Type B pancreatic cell (in vitro differentiated cells): ENCODE data around the gene VWA7. TPM values are rescaled to one million over a fixed set of nuclear protein-coding genes. Genes with fewer than 3 reads are reported as not detected.

ENCODE experiments used
- DNase-seq: peaks from one replicate; pipeline ENCODE4 v3.0.0; 2021; ENCODE audit warnings: mixed read lengths; ENCODE audit not compliant: unreplicated experiment; ENCODE audit errors: extremely low spot score
- H3K27ac Mint-ChIP-seq: 2 replicates; pipeline ENCODE4 v1.8.0; 2021; ENCODE audit warnings: mild to moderate bottlenecking, mixed read lengths
- H3K27me3 Mint-ChIP-seq: 2 replicates; pipeline ENCODE4 v1.8.0; 2021; ENCODE audit warnings: mixed read lengths
- H3K36me3 Mint-ChIP-seq: 2 replicates; pipeline ENCODE4 v1.8.0; 2021; ENCODE audit warnings: mixed read lengths
- H3K4me1 Mint-ChIP-seq: one replicate; pipeline ENCODE4 v1.8.0; 2021; ENCODE audit warnings: mixed read lengths; ENCODE audit not compliant: unreplicated experiment
- H3K4me3 Mint-ChIP-seq: 2 replicates; pipeline ENCODE4 v1.8.0; 2021; ENCODE audit warnings: mild to moderate bottlenecking, mixed read lengths
- H3K9me3 Mint-ChIP-seq: 2 replicates; pipeline ENCODE4 v1.8.0; 2021; ENCODE audit warnings: mixed read lengths
- total RNA-seq: library from RNA; stranded (reverse); gene quantifications from 2 replicates; pipeline ENCODE4 v1.2.1, GENCODE V29; 2021; ENCODE audit warnings: low replicate concordance
- TF ChIP-seq, protein P1 (sequence below): fragments of 200-600 bp; sonication (generic); conservative IDR thresholded peaks from 2 replicates; pipeline ENCODE4 v1.5.0; 2021; ENCODE audit warnings: antibody characterized with exemption, mild to moderate bottlenecking

VWA7 gene
- total RNA-seq, 1 donor from 2014 or later: 6.4 TPM

- Mint-ChIP-seq H3K27me3 (no peaks in the 10 kb centered on the region), H3K36me3 (peaks cover 4% of the 10 kb centered on the region), H3K27ac (peak overlapping the region; percentile 46), H3K4me1 (no peaks in the 10 kb centered on the region), H3K9me3 (no peaks in the 10 kb centered on the region), H3K4me3 (no peak overlapping the region)
- TF ChIP-seq, protein P1, sequence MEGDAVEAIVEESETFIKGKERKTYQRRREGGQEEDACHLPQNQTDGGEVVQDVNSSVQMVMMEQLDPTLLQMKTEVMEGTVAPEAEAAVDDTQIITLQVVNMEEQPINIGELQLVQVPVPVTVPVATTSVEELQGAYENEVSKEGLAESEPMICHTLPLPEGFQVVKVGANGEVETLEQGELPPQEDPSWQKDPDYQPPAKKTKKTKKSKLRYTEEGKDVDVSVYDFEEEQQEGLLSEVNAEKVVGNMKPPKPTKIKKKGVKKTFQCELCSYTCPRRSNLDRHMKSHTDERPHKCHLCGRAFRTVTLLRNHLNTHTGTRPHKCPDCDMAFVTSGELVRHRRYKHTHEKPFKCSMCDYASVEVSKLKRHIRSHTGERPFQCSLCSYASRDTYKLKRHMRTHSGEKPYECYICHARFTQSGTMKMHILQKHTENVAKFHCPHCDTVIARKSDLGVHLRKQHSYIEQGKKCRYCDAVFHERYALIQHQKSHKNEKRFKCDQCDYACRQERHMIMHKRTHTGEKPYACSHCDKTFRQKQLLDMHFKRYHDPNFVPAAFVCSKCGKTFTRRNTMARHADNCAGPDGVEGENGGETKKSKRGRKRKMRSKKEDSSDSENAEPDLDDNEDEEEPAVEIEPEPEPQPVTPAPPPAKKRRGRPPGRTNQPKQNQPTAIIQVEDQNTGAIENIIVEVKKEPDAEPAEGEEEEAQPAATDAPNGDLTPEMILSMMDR: no peak
- DNase-seq: no peak
Measured at GRCh38 chr6:31784098-31784925, 7.2 kb upstream of the VWA7 start.

DNA sequence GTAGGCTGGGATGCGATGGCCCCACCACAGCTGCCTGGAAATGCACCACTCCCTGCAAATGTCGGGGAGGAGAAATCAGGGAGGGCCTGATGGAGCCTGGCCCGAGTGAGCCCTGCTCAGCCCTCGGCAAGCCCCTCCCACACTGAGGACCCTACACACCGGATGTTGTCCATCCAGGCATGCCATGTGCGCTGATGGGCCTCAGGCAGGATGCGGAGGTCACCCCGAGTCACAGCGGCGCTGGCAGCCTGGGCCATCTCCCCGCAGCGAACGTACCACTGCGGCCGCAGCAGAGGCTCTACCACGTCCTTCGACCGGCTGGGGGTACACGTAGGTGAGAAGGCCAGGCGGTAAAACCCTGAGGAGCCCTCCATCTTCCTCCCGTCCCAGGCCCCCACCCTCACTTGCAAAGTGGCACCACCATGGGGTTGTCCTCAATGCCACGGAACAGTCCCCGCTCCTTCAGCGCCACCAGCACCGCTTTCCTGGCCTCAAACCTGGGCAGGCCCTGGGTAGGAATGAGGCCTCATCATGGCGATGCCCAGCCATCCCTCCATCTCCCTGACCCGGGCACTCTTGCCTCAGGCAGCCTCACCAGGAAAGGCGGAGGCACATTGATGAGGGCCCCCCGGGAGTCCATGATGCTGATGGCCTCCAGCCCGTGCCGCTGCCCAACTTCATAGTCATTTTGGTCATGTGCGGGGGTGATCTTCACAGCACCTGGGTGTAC is 5.2 kb upstream of the VWA7 start:
- TF ChIP-seq, protein P1: no peak
- Mint-ChIP-seq H3K27ac (no peak overlapping the region), H3K4me1 (no peaks in the 10 kb centered on the region), H3K9me3 (no peaks in the 10 kb centered on the region), H3K4me3 (no peak overlapping the region), H3K27me3 (no peaks in the 10 kb centered on the region), H3K36me3 (peaks cover 4% of the 10 kb centered on the region)
- DNase-seq: no peak

DNA sequence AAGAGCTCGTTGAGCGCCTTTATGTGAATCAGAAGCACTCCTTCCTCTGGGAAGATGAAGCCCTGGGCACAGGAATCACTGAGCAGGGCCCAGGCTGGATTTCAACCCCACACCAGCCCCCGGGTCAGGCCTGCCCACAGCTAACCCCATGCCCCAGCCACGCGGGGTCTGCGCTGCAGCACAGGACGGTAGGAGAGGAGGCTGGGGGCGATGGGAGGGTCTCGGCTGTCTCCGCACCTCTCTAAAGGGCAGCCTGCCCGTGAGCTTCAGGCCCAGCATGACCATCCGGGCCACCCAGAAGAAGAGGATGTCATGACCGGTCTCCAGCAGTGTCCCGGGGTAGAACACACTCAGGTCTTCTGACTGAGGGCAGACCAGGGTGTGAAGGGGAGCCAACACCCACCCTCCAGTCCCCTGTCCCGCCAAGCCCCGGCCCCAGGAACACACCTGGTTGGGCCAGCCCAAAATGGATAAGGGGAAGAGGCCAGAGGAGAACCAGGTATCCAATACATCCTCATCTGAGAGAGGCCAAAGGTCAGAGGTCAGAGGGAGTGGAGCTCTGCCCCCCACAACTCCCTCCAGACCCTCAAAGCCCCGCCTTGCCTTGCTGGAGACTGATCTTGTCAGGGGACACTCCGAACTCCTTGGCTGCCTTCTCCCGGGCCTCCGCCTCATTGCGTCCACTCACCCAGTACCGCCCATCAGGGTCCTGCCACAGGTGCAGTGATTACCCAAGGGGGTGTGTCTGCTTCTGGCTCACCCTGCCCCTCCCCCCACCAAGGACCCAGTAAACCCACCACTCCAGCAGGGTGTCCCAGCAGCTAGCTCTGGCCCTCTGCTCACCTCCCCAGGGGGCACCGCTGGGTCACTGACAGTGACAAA is 4.4 kb upstream of the VWA7 start:
- Mint-ChIP-seq H3K36me3 (peaks cover 4% of the 10 kb centered on the region), H3K4me1 (peaks cover 3% of the 10 kb centered on the region), H3K27me3 (no peaks in the 10 kb centered on the region), H3K4me3 (no peak overlapping the region), H3K9me3 (no peaks in the 10 kb centered on the region), H3K27ac (peak overlapping the region; percentile 8)
- no peak for DNase-seq
- TF ChIP-seq, protein P1: no peak

GRCh38 chr6:31780507-31781243 is 3.5 kb upstream of the VWA7 start:
- TF ChIP-seq, protein P1: no peak
- Mint-ChIP-seq H3K27me3 (no peaks in the 10 kb centered on the region), H3K4me3 (no peak overlapping the region), H3K9me3 (no peaks in the 10 kb centered on the region), H3K4me1 (peaks cover 6% of the 10 kb centered on the region), H3K36me3 (peaks cover 4% of the 10 kb centered on the region), H3K27ac (peak overlapping the region; percentile 8)
- DNase-seq: no peak

DNA sequence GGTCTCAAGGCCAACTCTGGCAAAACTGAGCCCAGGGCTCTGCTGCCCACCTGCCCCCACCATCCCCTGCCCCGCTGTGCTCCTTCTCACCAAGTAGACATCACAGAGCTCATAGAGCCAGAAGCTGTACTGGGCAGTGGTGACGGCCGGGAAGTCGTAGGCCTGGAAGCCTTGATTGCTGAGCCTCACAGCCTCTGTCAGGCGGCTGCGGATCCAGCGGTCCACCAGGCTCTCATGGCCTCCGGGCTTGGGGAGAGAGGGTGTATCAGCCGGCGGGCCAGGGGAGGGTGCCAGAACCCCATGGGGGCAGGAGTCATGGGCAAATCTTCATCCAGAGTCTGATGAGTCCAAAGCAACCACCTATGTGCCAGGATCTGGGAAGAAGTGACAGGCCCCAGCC is 2.8 kb upstream of the VWA7 start:
- DNase-seq: no peak
- TF ChIP-seq, protein P1: no peak
- no peak overlapping the region for H3K27ac Mint-ChIP-seq
- H3K4me1 Mint-ChIP-seq: peaks cover 11% of the 10 kb centered on the region
- H3K9me3 Mint-ChIP-seq: no peaks in the 10 kb centered on the region
- no peak overlapping the region for H3K4me3 Mint-ChIP-seq
- H3K27me3 Mint-ChIP-seq: no peaks in the 10 kb centered on the region
- H3K36me3 Mint-ChIP-seq: peaks cover 4% of the 10 kb centered on the region
